HepG2 (cell line): ENCODE results near the gene DHRS1. TPM values are rescaled to one million over a fixed set of nuclear protein-coding genes. Genes with fewer than 3 reads are reported as not detected.

ENCODE experiments used
- CC2D1A ChIP-seq: sonication (generic); formaldehyde crosslinking; IDR thresholded peaks from 2 replicates; pipeline ENCODE4 v1.8.1; 2023; ENCODE audit warnings: mild to moderate bottlenecking, missing genetic modification reagents
- CEBPG ChIP-seq: IDR thresholded peaks from 2 replicates; pipeline ENCODE4 v1.6.1; 2016
- EHMT2 ChIP-seq: fragments of 200-600 bp; sonication (generic); IDR thresholded peaks from 2 replicates; pipeline ENCODE4 v1.7.0; 2017; ENCODE audit warnings: antibody characterized with exemption, low read depth, low read length, borderline replicate concordance
- EP300 ChIP-seq, 3 experiments: sonication (generic) in 1 of 3; formaldehyde crosslinking in 1 of 3; IDR thresholded peaks; 2 replicates each; pipeline versions ENCODE4 v1.5.1 to v1.6.1; 2011 to 2020; ENCODE audit warnings: low read depth in 2 of 3, low read length in 2 of 3, borderline replicate concordance in 1 of 3, improper control_type of control experiment in 1 of 3, mild to moderate bottlenecking in 1 of 3, missing genetic modification reagents in 1 of 3, moderate library complexity in 1 of 3
- HCFC1 ChIP-seq: fragments of 150-350 bp; IDR thresholded peaks from 2 replicates; pipeline ENCODE4 v1.6.1; 2014; ENCODE audit warnings: low read depth, low read length
- MBD4 ChIP-seq: IDR thresholded peaks from 2 replicates; pipeline ENCODE4 v1.6.1; 2012; ENCODE audit warnings: low read length, inconsistent platforms, borderline replicate concordance
- NR2F6 ChIP-seq, 2 experiments: IDR thresholded peaks; 2 replicates each; pipeline ENCODE4 v1.6.1; 2016; ENCODE audit warnings: antibody characterized with exemption in 1 of 2, mild to moderate bottlenecking in 1 of 2
- PPARG ChIP-seq: conservative IDR thresholded peaks from 2 replicates; pipeline ENCODE4 v1.6.1; 2016; ENCODE audit warnings: missing biosample characterization, missing genetic modification reagents
- RBFOX2 ChIP-seq: fragments of 200-400 bp; formaldehyde crosslinking; IDR thresholded peaks from 2 replicates; pipeline ENCODE4 v1.6.1; 2017; ENCODE audit warnings: low read depth, mild to moderate bottlenecking, low read length
- TCF7L2 ChIP-seq: IDR thresholded peaks from 2 replicates; pipeline ENCODE4 v1.6.1; 2011; ENCODE audit warnings: mild to moderate bottlenecking, low read depth, low read length, moderate library complexity
- TEAD3 ChIP-seq: optimal IDR thresholded peaks from 2 replicates; pipeline ENCODE3; 2016; ENCODE audit warnings: borderline replicate concordance
- ZNF207 ChIP-seq: fragments of 450-650 bp; IDR thresholded peaks from 2 replicates; pipeline ENCODE4 v1.6.1; 2016; ENCODE audit warnings: antibody characterized with exemption, borderline replicate concordance
- ZNF326 ChIP-seq: sonication (generic); formaldehyde crosslinking; IDR thresholded peaks from 2 replicates; pipeline ENCODE4 v1.4.0; 2020; ENCODE audit warnings: missing genetic modification reagents, borderline replicate concordance
- ZNF546 ChIP-seq: sonication (generic); formaldehyde crosslinking; conservative IDR thresholded peaks from 2 replicates; pipeline ENCODE4 v1.8.1; 2023; ENCODE audit warnings: mild to moderate bottlenecking, missing genetic modification reagents
- ZNF850 ChIP-seq: sonication (generic); formaldehyde crosslinking; conservative IDR thresholded peaks from 2 replicates; pipeline ENCODE4 v1.9.0; 2021; ENCODE audit warnings: mild to moderate bottlenecking, missing genetic modification reagents
- polyA plus RNA-seq, 8 experiments: library from polyadenylated mRNA; depleted of rRNA in 3 of 8; stranded (reverse) in 7 of 8; unstranded in 1 of 8; fragments of >200 nt; fragmentation: Illumina TruSeq in 4 of 8; extraction: Trizol in 4 of 8; gene quantifications; 2 replicates each; pipeline versions ENCODE4 v1.2.1 to v1.2.3, GENCODE V29; 2011 to 2016; ENCODE audit warnings: low read depth in 4 of 8, missing spikeins in 1 of 8, mixed read lengths in 1 of 8; ENCODE audit not compliant: insufficient read depth in 1 of 8
- total RNA-seq, 5 experiments: library from RNA; depleted of rRNA; stranded (reverse); fragments of >200 nt; fragmentation: Illumina TruSeq; extraction: Trizol; gene quantifications; 2 replicates each; pipeline ENCODE4 v1.2.3, GENCODE V29; 2016; ENCODE audit warnings: low read depth in 1 of 5
- TF ChIP-seq, protein P1 (sequence below): sonication (generic); formaldehyde crosslinking; conservative IDR thresholded peaks from 2 replicates; pipeline ENCODE4 v1.4.0; 2020; ENCODE audit warnings: missing genetic modification reagents
- TF ChIP-seq, protein P2 (sequence below): sonication (generic); formaldehyde crosslinking; IDR thresholded peaks from 2 replicates; pipeline ENCODE4 v1.8.0; 2023; ENCODE audit warnings: mild to moderate bottlenecking, missing genetic modification reagents
- TF ChIP-seq, protein P3 (sequence below): sonication (generic); formaldehyde crosslinking; IDR thresholded peaks from 2 replicates; pipeline ENCODE4 v1.9.0; 2022; ENCODE audit warnings: low read depth, missing genetic modification reagents
- TF ChIP-seq, protein P4 (sequence below): fragments of 450-650 bp; IDR thresholded peaks from 2 replicates; pipeline ENCODE4 v1.6.1; 2017; ENCODE audit warnings: mild to moderate bottlenecking
- TF ChIP-seq, protein P5 (sequence below): sonication (generic); formaldehyde crosslinking; conservative IDR thresholded peaks from 2 replicates; pipeline ENCODE4 v1.8.0; 2022; ENCODE audit warnings: low read depth, missing genetic modification reagents

DHRS1 gene
- total and polyA plus RNA-seq, 2 of the 13 experiments (the other 11 are each of a cell fraction or from before 2014, with no cell fraction given): 49.8 to 60.8 TPM

DNA sequence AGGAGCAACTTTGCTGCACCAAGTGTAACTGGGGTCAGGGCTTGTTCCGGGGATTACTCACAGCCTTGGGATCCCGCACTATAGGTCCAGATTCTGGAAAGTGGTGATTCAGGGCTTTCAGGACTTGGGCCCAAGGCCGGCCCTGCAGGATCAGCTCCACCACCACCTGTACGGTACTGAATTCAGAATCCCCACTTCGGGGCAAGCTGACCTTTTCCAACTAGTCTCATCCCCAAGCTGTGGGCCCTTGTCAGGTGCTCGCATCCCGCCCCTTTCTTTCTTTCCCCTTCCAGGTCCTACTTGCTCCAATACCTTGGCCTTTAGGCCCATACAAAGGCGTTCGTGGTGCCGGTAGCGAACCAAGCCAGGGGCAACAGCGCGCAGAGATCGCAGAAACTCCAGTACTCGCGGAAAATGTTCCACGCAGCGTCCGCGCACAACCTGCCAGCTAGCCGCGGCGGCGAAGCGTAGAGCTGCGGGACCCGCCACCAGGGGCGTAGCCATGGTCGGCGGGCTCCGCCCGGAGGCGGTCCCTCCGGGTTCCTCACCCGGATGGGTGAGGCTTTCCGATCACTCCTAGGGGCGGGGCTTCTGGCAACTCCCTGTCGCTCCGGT, 57.6 kb downstream of the DHRS1 start (continued):
- TF ChIP-seq, protein P1, sequence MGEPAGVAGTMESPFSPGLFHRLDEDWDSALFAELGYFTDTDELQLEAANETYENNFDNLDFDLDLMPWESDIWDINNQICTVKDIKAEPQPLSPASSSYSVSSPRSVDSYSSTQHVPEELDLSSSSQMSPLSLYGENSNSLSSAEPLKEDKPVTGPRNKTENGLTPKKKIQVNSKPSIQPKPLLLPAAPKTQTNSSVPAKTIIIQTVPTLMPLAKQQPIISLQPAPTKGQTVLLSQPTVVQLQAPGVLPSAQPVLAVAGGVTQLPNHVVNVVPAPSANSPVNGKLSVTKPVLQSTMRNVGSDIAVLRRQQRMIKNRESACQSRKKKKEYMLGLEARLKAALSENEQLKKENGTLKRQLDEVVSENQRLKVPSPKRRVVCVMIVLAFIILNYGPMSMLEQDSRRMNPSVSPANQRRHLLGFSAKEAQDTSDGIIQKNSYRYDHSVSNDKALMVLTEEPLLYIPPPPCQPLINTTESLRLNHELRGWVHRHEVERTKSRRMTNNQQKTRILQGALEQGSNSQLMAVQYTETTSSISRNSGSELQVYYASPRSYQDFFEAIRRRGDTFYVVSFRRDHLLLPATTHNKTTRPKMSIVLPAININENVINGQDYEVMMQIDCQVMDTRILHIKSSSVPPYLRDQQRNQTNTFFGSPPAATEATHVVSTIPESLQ (CRISPR knock-in tag): no peak
- peak in 1 of 2 experiments; percentile 86; a peak in 2 of 4 replicates for TF ChIP-seq EP300 (IDR thresholded peaks at IDR 0.05; ENCODE audit: low read depth in 2 of 2, low read length in 2 of 2)
- TF ChIP-seq EP300 (CRISPR knock-in tag; IDR thresholded peaks at IDR 0.05; ENCODE audit: borderline replicate concordance): no peak; the same call in 1 of the 2 replicates
- 0 out of 2 replicates have a peak, but pooled peaks have one; percentile 12 for TF ChIP-seq HCFC1
- TF ChIP-seq, protein P2, sequence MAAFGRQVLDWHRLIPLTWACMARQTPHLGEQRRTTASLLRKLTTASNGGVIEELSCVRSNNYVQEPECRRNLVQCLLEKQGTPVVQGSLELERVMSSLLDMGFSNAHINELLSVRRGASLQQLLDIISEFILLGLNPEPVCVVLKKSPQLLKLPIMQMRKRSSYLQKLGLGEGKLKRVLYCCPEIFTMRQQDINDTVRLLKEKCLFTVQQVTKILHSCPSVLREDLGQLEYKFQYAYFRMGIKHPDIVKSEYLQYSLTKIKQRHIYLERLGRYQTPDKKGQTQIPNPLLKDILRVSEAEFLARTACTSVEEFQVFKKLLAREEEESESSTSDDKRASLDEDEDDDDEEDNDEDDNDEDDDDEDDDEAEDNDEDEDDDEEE (CRISPR knock-in tag): peak; percentile 54
- peak; percentile 3; the same call in 1 of the 2 replicates for TF ChIP-seq CEBPG (CRISPR knock-in tag)
- TF ChIP-seq CC2D1A (CRISPR knock-in tag): no peak
- TF ChIP-seq, protein P3, sequence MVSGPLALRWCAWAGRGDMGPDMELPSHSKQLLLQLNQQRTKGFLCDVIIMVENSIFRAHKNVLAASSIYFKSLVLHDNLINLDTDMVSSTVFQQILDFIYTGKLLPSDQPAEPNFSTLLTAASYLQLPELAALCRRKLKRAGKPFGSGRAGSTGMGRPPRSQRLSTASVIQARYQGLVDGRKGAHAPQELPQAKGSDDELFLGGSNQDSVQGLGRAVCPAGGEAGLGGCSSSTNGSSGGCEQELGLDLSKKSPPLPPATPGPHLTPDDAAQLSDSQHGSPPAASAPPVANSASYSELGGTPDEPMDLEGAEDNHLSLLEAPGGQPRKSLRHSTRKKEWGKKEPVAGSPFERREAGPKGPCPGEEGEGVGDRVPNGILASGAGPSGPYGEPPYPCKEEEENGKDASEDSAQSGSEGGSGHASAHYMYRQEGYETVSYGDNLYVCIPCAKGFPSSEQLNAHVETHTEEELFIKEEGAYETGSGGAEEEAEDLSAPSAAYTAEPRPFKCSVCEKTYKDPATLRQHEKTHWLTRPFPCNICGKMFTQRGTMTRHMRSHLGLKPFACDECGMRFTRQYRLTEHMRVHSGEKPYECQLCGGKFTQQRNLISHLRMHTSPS (CRISPR knock-in tag): 0 out of 2 replicates have a peak, but pooled peaks have one; percentile 34
- TF ChIP-seq MBD4: no peak
- no peak for TF ChIP-seq TCF7L2
- TF ChIP-seq ZNF546 (CRISPR knock-in tag): no peak
- peak; percentile 26; the same call in 1 of the 2 replicates for TF ChIP-seq NR2F6 (IDR thresholded peaks at IDR 0.05)
- TF ChIP-seq NR2F6 (CRISPR knock-in tag; IDR thresholded peaks at IDR 0.05): no peak
- TF ChIP-seq EHMT2: no peak
- TF ChIP-seq ZNF850 (CRISPR knock-in tag): no peak
- TF ChIP-seq RBFOX2: peak; percentile 95
- TF ChIP-seq ZNF326 (CRISPR knock-in tag): peak; percentile 95
- TF ChIP-seq, protein P4, sequence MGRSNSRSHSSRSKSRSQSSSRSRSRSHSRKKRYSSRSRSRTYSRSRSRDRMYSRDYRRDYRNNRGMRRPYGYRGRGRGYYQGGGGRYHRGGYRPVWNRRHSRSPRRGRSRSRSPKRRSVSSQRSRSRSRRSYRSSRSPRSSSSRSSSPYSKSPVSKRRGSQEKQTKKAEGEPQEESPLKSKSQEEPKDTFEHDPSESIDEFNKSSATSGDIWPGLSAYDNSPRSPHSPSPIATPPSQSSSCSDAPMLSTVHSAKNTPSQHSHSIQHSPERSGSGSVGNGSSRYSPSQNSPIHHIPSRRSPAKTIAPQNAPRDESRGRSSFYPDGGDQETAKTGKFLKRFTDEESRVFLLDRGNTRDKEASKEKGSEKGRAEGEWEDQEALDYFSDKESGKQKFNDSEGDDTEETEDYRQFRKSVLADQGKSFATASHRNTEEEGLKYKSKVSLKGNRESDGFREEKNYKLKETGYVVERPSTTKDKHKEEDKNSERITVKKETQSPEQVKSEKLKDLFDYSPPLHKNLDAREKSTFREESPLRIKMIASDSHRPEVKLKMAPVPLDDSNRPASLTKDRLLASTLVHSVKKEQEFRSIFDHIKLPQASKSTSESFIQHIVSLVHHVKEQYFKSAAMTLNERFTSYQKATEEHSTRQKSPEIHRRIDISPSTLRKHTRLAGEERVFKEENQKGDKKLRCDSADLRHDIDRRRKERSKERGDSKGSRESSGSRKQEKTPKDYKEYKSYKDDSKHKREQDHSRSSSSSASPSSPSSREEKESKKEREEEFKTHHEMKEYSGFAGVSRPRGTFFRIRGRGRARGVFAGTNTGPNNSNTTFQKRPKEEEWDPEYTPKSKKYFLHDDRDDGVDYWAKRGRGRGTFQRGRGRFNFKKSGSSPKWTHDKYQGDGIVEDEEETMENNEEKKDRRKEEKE: no peak
- TF ChIP-seq TEAD3 (CRISPR knock-in tag): no peak
- TF ChIP-seq ZNF207: no peak
- peak; percentile 17; the same call in 1 of the 2 replicates for TF ChIP-seq PPARG
- TF ChIP-seq, protein P5, sequence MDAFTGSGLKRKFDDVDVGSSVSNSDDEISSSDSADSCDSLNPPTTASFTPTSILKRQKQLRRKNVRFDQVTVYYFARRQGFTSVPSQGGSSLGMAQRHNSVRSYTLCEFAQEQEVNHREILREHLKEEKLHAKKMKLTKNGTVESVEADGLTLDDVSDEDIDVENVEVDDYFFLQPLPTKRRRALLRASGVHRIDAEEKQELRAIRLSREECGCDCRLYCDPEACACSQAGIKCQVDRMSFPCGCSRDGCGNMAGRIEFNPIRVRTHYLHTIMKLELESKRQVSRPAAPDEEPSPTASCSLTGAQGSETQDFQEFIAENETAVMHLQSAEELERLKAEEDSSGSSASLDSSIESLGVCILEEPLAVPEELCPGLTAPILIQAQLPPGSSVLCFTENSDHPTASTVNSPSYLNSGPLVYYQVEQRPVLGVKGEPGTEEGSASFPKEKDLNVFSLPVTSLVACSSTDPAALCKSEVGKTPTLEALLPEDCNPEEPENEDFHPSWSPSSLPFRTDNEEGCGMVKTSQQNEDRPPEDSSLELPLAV (CRISPR knock-in tag): no peak
